HepG2 (cell line): Measurements from ENCODE around the gene ALOXE3. TPM values are rescaled to one million over a fixed set of nuclear protein-coding genes. Genes with fewer than 3 reads are reported as not detected.

Experiments used
- BRD4 ChIP-seq: sonication (generic); formaldehyde crosslinking; IDR thresholded peaks from 2 replicates; pipeline ENCODE4 v1.4.0; 2020; ENCODE audit warnings: missing genetic modification reagents
- CEBPG ChIP-seq: IDR thresholded peaks from 2 replicates; pipeline ENCODE4 v1.6.1; 2016
- CENPX ChIP-seq: sonication (generic); formaldehyde crosslinking; IDR thresholded peaks from 2 replicates; pipeline ENCODE4 v1.9.0; 2021; ENCODE audit warnings: mild to moderate bottlenecking, missing genetic modification reagents, moderate library complexity
- GATAD2A ChIP-seq: IDR thresholded peaks from 2 replicates; pipeline ENCODE4 v1.6.1; 2016
- GTF3A ChIP-seq: sonication (generic); formaldehyde crosslinking; conservative IDR thresholded peaks from 2 replicates; pipeline ENCODE4 v1.4.0; 2020; ENCODE audit warnings: mild to moderate bottlenecking, missing genetic modification reagents
- ONECUT2 ChIP-seq: sonication (generic); formaldehyde crosslinking; IDR thresholded peaks from 2 replicates; pipeline ENCODE4 v1.4.0; 2020; ENCODE audit warnings: missing genetic modification reagents
- POGZ ChIP-seq: sonication (generic); formaldehyde crosslinking; IDR thresholded peaks from 2 replicates; pipeline ENCODE4 v1.4.0; 2020; ENCODE audit warnings: mild to moderate bottlenecking, missing genetic modification reagents
- SIX1 ChIP-seq: sonication (generic); formaldehyde crosslinking; IDR thresholded peaks from 2 replicates; pipeline ENCODE4 v1.4.0; 2020; ENCODE audit warnings: missing genetic modification reagents, borderline replicate concordance
- SP140L ChIP-seq: sonication (generic); formaldehyde crosslinking; IDR thresholded peaks from 2 replicates; pipeline ENCODE4 v1.4.0; 2020; ENCODE audit warnings: missing genetic modification reagents, borderline replicate concordance
- SYNCRIP ChIP-seq: fragments of 200-400 bp; formaldehyde crosslinking; IDR thresholded peaks from 2 replicates; pipeline ENCODE4 v1.6.1; 2018; ENCODE audit warnings: mild to moderate bottlenecking, low read depth, low read length; ENCODE audit not compliant: insufficient read depth
- ZNF143 ChIP-seq: sonication (generic); formaldehyde crosslinking; IDR thresholded peaks from 2 replicates; pipeline ENCODE4 v1.4.0; 2020; ENCODE audit warnings: missing genetic modification reagents
- ZNF317 ChIP-seq: sonication (generic); formaldehyde crosslinking; IDR thresholded peaks from 2 replicates; pipeline ENCODE4 v1.5.0; 2020; ENCODE audit warnings: mild to moderate bottlenecking, missing genetic modification reagents
- ZNF484 ChIP-seq: sonication (generic); formaldehyde crosslinking; IDR thresholded peaks from 2 replicates; pipeline ENCODE4 v1.5.1; 2020; ENCODE audit warnings: mild to moderate bottlenecking, low read depth, missing genetic modification reagents, borderline replicate concordance
- ZNF761 ChIP-seq: sonication (generic); formaldehyde crosslinking; conservative IDR thresholded peaks from 2 replicates; pipeline ENCODE4 v1.4.0; 2020; ENCODE audit warnings: mild to moderate bottlenecking, missing genetic modification reagents
- ZNF776 ChIP-seq: sonication (generic); formaldehyde crosslinking; IDR thresholded peaks from 2 replicates; pipeline ENCODE4 v1.4.0; 2020; ENCODE audit warnings: mild to moderate bottlenecking, missing genetic modification reagents
- polyA plus RNA-seq, 8 experiments: library from polyadenylated mRNA; depleted of rRNA in 3 of 8; stranded (reverse) in 7 of 8; unstranded in 1 of 8; fragments of >200 nt; fragmentation: Illumina TruSeq in 4 of 8; extraction: Trizol in 4 of 8; gene quantifications; 2 replicates each; pipeline versions ENCODE4 v1.2.1 to v1.2.3, GENCODE V29; 2011 to 2016; ENCODE audit warnings: low read depth in 4 of 8, missing spikeins in 1 of 8, mixed read lengths in 1 of 8; ENCODE audit not compliant: insufficient read depth in 1 of 8
- total RNA-seq, 5 experiments: library from RNA; depleted of rRNA; stranded (reverse); fragments of >200 nt; fragmentation: Illumina TruSeq; extraction: Trizol; gene quantifications; 2 replicates each; pipeline ENCODE4 v1.2.3, GENCODE V29; 2016; ENCODE audit warnings: low read depth in 1 of 5
- TF ChIP-seq, protein P1 (sequence below): sonication (generic); formaldehyde crosslinking; IDR thresholded peaks from 2 replicates; pipeline ENCODE4 v1.5.1; 2020; ENCODE audit warnings: mild to moderate bottlenecking, missing genetic modification reagents, moderate library complexity
- TF ChIP-seq, protein P2 (sequence below): sonication (generic); formaldehyde crosslinking; IDR thresholded peaks from 2 replicates; pipeline ENCODE4 v1.4.0; 2020; ENCODE audit warnings: missing genetic modification reagents, borderline replicate concordance
- TF ChIP-seq, protein P3 (sequence below): sonication (generic); formaldehyde crosslinking; IDR thresholded peaks from 2 replicates; pipeline ENCODE4 v1.9.0; 2021; ENCODE audit warnings: missing genetic modification reagents, mild to moderate bottlenecking, borderline replicate concordance
- TF ChIP-seq, protein P4 (sequence below): sonication (generic); formaldehyde crosslinking; conservative IDR thresholded peaks from 2 replicates; pipeline ENCODE4 v1.8.0; 2022; ENCODE audit warnings: missing genetic modification reagents

ALOXE3 gene
- total and polyA plus RNA-seq, 2 of the 13 experiments (the other 11 are each of a cell fraction or from before 2014, with no cell fraction given), result 0.07 TPM; not detected in 1

DNA sequence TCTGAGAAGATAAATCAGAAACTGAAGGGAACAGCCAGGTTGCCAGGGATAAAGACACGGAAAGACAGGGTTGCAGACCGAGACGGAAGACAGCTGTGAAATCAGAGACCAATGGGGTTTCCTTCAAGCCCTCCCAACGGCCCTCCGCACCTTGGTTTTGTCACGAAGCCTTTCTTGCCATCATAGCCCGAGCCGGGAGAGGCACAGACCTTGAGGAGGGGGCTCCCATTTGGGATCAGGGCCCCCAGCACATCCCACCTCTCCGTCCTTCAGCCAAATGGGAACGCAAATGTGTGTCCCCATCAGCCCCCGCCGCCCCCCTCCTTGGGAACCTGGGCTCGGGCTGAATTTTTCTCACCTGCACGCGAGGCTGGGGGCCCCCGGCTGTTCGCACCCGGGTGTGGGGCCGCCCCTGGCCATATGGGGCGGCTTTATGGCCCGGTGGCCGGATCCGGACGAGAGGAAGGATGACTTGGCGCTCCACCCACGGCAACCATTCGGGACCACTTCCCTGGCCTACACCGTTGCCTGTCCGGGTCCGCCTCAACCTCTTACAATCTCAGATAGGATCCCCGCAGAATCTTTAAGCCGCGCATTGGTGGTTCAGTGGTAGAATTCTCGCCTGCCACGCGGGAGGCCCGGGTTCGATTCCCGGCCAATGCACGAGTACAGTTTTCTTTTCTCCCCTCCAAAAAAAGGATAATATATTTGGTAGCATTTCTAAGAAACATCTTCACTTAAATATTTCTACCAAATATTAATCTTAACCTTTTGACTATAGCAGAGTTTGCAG is 7.0 kb upstream of the ALOXE3 start (continued):
- TF ChIP-seq SIX1 (CRISPR knock-in tag) (no peak), ZNF317 (CRISPR knock-in tag) (peak; percentile 51; the same call in 1 of the 2 replicates), BRD4 (CRISPR knock-in tag) (no peak), POGZ (CRISPR knock-in tag) (no peak), GATAD2A (CRISPR knock-in tag) (peak; percentile 68), ZNF761 (CRISPR knock-in tag) (no peak), GTF3A (CRISPR knock-in tag) (no peak), CEBPG (CRISPR knock-in tag) (no peak), ZNF776 (CRISPR knock-in tag) (no peak), CENPX (CRISPR knock-in tag) (no peak), ONECUT2 (CRISPR knock-in tag) (no peak), SYNCRIP (no peak), ZNF484 (CRISPR knock-in tag) (no peak), SP140L (0 out of 2 replicates have a peak, but pooled peaks have one; percentile 31), ZNF143 (CRISPR knock-in tag) (no peak)
- TF ChIP-seq, protein P1, sequence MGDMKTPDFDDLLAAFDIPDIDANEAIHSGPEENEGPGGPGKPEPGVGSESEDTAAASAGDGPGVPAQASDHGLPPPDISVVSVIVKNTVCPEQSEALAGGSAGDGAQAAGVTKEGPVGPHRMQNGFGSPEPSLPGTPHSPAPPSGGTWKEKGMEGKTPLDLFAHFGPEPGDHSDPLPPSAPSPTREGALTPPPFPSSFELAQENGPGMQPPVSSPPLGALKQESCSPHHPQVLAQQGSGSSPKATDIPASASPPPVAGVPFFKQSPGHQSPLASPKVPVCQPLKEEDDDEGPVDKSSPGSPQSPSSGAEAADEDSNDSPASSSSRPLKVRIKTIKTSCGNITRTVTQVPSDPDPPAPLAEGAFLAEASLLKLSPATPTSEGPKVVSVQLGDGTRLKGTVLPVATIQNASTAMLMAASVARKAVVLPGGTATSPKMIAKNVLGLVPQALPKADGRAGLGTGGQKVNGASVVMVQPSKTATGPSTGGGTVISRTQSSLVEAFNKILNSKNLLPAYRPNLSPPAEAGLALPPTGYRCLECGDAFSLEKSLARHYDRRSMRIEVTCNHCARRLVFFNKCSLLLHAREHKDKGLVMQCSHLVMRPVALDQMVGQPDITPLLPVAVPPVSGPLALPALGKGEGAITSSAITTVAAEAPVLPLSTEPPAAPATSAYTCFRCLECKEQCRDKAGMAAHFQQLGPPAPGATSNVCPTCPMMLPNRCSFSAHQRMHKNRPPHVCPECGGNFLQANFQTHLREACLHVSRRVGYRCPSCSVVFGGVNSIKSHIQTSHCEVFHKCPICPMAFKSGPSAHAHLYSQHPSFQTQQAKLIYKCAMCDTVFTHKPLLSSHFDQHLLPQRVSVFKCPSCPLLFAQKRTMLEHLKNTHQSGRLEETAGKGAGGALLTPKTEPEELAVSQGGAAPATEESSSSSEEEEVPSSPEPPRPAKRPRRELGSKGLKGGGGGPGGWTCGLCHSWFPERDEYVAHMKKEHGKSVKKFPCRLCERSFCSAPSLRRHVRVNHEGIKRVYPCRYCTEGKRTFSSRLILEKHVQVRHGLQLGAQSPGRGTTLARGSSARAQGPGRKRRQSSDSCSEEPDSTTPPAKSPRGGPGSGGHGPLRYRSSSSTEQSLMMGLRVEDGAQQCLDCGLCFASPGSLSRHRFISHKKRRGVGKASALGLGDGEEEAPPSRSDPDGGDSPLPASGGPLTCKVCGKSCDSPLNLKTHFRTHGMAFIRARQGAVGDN (CRISPR knock-in tag), result peak; percentile 47
- TF ChIP-seq, protein P2, sequence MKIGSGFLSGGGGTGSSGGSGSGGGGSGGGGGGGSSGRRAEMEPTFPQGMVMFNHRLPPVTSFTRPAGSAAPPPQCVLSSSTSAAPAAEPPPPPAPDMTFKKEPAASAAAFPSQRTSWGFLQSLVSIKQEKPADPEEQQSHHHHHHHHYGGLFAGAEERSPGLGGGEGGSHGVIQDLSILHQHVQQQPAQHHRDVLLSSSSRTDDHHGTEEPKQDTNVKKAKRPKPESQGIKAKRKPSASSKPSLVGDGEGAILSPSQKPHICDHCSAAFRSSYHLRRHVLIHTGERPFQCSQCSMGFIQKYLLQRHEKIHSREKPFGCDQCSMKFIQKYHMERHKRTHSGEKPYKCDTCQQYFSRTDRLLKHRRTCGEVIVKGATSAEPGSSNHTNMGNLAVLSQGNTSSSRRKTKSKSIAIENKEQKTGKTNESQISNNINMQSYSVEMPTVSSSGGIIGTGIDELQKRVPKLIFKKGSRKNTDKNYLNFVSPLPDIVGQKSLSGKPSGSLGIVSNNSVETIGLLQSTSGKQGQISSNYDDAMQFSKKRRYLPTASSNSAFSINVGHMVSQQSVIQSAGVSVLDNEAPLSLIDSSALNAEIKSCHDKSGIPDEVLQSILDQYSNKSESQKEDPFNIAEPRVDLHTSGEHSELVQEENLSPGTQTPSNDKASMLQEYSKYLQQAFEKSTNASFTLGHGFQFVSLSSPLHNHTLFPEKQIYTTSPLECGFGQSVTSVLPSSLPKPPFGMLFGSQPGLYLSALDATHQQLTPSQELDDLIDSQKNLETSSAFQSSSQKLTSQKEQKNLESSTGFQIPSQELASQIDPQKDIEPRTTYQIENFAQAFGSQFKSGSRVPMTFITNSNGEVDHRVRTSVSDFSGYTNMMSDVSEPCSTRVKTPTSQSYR (CRISPR knock-in tag), result no peak
- TF ChIP-seq, protein P3, sequence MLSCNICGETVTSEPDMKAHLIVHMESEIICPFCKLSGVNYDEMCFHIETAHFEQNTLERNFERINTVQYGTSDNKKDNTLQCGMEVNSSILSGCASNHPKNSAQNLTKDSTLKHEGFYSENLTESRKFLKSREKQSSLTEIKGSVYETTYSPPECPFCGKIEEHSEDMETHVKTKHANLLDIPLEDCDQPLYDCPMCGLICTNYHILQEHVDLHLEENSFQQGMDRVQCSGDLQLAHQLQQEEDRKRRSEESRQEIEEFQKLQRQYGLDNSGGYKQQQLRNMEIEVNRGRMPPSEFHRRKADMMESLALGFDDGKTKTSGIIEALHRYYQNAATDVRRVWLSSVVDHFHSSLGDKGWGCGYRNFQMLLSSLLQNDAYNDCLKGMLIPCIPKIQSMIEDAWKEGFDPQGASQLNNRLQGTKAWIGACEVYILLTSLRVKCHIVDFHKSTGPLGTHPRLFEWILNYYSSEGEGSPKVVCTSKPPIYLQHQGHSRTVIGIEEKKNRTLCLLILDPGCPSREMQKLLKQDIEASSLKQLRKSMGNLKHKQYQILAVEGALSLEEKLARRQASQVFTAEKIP (CRISPR knock-in tag), result no peak
- TF ChIP-seq, protein P4, sequence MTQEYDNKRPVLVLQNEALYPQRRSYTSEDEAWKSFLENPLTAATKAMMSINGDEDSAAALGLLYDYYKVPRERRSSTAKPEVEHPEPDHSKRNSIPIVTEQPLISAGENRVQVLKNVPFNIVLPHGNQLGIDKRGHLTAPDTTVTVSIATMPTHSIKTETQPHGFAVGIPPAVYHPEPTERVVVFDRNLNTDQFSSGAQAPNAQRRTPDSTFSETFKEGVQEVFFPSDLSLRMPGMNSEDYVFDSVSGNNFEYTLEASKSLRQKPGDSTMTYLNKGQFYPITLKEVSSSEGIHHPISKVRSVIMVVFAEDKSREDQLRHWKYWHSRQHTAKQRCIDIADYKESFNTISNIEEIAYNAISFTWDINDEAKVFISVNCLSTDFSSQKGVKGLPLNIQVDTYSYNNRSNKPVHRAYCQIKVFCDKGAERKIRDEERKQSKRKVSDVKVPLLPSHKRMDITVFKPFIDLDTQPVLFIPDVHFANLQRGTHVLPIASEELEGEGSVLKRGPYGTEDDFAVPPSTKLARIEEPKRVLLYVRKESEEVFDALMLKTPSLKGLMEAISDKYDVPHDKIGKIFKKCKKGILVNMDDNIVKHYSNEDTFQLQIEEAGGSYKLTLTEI (CRISPR knock-in tag), result no peak
